GM21515 (cell line): ENCODE results near the gene ATRN.
A peak's percentile ranks its signal among the peaks of the same experiment; 100 is the strongest.
"Not testable (repeated sequence)": the region's sequence is repeated elsewhere in the genome, so short reads cannot be mapped to it uniquely, and the experiment has no call there.

Experiments
- ATAC-seq: cut with Tn5 transposase; IDR thresholded peaks from one replicate; pipeline ENCODE4 v1.9.1; 2021; ENCODE audit not compliant: unreplicated experiment

The ATRN gene

DNA sequence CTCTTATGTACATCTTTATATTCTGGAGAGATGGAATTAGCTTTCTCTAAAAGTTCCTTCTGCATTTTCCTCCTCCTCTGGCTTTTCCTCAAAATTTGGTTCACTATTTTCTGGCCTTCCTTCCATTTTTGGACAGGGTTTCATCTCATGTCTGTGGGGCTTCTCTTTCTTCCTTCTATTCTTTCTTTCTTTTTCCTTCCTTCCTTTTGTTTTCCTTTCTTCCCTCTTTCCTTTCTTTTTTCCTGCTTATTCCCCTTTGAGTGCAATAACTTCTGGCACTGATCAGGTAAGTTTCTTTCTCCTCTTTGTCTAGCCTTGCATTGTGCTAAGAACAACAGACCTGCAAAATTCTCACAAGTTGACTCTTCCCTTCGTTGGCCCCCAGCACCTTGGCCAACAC is 5.5 kb upstream of the ATRN start:
- ATAC-seq: no peak

DNA sequence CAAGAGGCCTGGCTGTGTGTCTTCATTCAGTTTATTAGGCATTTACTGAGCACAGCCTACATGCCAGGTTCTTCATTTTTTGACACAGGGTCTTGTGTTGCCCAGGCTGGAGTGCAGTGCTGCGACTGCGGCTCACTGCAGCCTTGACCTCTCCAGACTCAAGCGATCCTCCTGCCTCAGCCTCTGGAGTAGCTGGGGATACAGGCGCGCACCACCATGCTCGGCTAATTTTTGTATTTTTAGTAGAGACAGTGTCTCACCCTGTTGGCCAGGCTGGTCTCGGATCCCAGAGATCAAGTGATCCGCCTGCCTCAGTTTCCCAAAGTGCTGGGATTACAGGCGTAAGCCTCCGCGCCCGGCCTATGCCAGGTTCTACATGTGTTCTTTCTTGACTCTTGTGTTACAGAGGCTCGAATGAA is 601 bp upstream of the ATRN start:
- ATAC-seq: no peak

DNA sequence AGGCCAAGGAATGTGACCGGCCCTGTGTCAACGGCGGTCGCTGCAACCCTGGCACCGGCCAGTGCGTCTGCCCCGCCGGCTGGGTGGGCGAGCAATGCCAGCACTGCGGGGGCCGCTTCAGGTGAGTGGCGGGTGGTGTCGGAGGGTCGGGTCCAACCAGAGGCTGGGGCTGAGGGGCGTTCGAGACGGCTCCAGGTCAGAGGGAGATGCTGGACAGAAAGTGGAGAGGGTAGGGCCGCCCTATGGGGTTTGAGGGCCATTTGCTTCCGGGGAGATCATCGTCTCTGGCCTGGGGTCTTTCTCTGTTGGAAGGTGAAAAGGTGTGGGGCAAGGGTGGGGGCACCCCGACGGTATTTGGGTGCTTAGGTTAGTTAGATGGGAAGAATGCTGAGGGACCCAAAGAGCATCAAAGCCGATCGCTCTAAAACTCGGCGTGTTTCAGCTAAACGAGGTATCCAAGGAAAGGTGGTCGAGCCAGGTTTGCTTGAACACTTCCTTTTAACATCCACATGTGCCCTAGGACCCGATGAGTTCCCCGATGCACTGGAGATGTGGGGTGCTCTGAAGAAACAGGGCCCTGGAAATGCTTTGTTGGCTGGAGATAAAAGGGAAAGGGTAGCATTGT is 691 bp downstream of the ATRN start:
- peak; percentile 26 for ATAC-seq

DNA sequence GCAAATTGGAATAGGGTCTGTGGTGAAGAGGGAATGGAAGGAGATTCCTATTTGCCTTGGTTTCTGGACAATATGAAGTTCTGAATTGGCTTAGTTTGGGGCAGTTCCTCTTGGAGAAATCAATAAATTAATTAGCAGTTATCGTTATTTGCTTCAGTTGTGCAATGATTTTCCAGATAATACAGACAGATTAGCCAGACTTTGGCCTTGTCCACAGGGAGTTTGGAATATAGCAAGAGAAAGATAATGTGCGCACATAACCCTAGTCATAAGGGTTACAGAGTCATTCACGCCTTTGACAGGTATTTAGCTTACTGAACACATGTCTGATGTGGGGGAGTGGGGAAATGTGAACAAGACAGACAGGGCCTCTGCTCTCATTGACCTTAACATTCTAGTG is 1.3 kb downstream of the ATRN start:
- ATAC-seq: no peak

DNA sequence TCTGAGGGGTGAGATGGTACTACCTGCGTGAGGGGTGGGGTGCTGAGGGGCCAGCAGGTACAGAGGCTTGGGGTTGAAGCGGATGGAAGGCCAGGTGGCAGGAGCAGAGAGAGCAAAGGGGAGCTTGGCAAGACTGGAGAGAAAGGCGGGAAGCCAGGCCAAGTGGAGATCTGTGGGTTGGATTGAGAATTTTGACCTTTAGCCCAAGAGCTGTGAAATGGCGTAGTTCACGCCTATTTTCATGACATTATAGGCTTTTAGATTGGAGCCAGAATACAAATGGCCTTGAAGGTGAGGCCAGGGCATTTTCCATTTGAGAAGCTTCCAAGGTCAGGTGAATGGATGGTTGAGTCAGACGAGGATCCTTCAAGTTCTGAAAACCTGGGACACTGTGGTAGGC is 2.5 kb downstream of the ATRN start:
- ATAC-seq: no peak

DNA sequence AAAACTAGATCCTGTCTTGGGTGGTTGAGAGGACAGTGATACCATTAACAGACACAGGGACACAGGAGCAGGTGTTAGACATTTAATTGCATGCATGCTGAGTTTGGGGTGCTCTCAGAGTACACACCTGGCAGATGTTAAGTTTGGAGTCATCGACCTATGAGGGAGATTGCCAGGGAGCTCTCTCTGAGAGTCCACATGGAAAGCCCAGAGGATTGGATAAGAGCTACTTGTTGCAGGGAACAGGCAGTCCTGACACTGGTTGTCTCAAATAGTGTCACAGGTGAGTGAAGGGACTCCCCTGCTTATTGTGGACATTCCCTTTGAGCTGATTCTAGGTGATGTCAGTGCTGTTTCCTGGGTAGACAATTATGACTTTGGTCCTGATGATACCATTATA is 3.1 kb downstream of the ATRN start:
- no peak for ATAC-seq

DNA sequence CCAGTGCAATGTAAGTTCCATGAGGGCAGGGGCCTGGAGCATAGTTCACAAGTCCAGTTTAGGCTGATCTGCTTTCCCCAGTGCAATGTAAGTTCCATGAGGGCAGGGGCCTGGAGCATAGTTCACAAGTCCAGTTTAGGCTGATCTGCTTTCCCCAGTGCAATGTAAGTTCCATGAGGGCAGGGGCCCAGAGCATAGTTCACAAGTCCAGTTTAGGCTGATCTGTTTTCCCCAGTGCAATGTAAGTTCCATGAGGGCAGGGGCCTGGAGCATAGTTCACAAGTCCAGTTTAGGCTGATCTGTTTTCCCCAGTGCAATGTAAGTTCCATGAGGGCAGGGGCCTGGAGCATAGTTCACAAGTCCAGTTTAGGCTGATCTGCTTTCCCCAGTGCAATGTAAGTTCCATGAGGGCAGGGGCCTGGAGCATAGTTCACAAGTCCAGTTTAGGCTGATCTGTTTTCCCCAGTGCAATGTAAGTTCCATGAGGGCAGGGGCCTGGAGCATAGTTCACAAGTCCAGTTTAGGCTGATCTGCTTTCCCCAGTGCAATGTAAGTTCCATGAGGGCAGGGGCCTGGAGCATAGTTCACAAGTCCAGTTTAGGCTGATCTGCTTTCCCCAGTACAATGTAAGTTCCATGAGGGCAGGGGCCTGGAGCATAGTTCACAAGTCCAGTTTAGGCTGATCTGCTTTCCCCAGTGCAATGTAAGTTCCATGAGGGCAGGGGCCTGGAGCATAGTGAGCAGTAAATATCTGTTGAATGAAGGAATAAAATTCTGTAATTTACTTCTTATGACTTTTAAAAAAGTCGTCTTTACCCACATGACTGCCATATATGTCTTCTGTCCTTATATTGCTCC is 6.4 kb downstream of the ATRN start:
- ATAC-seq: not testable (repeated sequence)

DNA sequence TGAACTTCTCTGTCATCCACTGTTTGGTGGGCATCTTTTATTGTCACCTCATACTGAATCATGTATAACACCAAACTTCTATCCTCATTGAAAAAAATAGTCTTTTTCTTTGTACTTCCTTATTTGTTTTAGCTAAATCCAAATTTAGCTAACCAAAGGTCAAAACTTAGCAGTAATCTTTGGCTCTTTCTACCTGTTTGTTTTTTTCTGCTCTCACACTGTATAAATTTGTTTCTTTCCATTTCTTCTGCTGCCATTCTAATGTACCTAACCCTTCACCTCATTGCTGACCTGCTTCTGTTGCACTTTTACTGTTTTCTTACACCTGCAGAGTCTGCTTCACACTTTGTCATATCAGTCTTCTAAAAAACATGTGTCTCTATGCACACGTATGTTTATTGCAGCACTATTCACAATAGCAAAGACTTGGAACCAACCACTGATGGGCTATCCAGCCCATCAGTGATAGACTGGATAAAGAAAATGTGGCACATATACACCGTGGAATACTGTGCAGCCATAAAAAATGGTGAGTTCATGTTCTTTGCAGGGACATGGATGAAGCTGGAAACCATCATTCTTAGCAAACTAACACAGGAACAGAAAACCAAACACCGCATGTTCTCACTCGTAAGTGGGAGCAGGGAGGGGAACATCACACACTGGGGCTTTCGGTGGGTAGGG is 7.2 kb downstream of the ATRN start:
- ATAC-seq: no peak

DNA sequence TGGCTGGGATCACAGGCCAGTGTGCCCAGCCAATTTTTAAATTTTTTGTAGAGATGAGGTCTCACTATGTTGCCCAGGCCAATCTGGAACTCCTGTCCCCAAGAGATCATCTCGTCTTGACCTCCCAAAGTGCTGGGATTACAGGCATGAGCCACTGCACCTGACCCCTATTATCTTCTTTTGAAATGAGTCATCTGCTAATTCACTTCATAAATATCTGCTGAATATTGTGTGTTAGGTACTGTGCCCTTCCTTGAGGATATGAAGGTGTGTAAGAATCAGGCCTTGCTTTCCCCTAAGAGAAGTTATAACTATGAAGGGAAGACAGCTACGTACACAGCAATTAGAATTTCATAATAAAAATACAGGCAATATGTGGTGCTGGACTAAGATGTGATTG is 8.2 kb downstream of the ATRN start:
- no peak for ATAC-seq

DNA sequence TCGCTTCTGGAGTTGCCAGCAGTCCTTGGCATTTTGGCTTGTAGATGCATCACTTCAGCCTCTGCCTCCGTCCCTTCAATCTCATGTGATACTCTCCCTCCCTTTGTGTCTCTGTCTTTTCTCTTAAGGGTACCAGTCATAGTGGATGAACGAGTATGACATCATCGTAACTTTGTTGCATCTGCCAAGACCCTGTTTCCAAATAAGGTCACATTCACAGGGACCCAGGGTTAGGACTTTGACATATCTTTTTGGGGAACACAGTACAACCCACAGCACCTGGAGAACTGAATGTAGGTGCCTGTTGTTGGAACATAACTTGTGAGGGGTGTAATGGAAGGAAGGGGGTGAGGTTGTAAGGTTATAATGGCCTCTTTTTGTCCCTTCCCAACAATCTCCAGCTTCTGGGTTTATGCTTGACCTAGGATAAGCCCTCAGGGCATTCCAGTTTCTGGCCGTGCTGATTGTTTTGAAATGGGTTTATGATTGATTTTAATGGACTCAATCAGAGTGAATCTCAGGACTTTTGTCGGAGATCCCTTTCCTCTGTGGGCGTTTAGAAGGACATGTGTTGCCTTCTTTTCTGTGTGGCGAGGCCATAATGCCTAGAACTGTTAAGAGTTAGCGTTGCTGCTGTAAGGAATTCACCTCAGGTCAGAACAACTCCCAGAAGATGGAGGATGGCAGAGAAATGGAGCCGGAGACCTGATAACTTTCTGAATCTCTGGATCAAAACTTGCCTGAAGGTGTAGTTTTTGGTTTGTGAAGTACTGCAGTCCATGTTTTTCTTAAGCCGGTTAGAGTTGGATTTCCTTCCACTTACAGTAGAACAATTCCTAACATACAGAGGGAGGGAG is 9.2 kb downstream of the ATRN start:
- no peak for ATAC-seq

DNA sequence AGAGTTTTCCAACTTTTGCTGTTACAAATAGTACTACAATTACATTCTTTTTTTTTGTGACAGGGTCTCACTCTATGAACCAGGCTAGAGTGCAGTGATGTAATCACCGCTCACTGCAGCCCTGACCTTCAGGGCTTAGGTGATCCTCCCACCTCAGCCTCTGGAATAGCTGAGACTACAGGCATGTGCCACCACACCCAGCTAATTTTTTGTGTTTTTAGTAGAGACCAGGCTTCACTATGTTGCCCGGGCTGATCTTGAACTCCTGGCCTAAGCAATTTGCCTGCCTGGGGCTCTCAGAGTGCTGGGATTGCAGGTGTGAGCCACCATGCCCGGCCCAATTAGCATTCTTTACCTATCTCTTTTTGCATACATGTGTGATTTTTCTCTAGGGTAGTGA is 12.5 kb downstream of the ATRN start:
- no peak for ATAC-seq

DNA sequence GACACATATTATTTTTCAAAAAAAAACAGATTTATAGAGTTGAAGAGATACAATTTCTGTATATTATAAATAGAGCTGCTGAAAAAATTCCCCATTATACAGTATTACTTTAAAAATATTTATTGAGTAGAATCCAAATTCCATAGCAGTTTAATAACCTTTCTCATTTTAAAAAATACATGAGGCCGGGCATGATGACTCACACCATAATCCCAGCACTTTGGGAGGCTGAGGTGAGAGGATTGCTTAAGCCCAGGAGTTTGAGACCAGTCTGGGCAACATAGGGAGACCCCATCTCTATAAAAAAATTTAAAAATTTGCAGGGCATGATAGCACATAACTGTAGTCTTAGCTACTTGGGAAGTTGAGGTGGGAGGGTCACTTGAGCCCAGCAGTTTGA is 13.0 kb downstream of the ATRN start:
- no peak for ATAC-seq

DNA sequence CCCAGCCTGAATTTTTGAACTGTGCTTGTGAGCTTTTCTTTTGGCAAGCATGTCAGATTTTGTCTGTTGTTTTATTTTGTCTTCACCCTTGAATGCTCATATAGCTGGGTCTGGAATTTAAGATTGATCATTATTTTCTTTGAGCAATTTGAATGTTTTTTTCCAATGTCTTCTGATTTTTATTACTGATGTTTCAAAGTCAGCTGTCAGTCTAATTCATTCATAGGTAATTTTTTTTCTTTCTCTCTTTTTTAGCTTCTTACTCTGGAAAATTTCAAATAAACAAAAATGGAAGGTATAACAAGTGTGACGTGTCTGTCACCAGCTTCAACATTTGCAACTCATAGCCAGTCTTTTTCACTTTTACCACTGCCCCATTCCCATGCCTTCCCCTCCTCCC is 15.1 kb downstream of the ATRN start:
- no peak for ATAC-seq

DNA sequence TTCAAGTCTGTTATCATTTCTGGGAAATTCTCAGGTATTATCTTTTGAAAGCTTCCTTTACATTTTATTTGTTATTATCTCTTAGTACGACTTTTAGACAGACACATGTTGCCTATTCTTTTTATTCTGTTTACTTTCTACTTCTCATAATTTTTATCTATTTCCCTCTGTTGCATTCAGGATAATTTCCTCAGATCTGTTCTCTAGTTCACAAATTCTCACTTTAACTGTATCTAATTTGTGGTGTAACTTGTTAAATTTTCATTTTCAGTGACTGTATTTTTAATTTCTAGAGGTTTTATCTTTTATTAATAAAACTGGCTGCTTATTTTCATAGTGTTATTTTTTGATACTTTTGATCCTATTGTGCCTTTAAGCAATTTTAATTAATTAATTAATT is 16.0 kb downstream of the ATRN start:
- no peak for ATAC-seq

DNA sequence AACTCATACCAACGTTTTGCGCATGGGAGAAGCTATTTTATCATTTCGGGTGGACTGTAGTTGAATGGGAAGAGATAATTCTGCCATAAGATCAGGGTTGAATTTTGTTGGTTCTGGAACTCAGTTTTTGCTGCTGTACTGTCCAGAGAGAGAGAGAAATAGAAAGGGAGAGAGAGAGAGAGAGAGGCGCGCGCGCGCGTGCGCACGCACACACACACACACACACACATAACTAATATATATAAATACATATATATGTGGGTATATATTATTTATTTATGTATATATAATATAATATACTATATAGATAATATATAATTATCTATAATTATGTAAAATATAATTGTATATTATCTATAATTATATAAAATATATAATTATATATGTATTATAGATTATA is 21.9 kb downstream of the ATRN start:
- ATAC-seq: no peak

DNA sequence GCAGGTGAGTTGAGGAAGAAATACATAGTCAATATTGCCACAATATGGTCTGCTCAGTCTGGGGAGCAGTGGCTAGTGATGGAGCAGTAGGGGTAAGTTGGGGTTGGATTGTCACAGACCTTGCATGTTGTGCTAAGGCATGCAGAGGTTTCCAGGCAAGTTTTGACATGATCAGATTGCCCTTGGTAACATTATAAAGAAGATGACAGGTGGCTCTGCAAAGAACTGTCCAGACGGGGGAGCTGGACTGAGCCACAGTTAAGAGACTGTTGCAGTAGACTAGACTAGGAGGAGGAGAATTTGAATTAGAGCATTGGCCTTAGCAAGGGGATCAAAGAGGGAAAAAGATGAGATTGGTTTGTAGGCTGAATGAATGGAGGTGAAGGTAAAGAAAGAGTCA is 23.4 kb downstream of the ATRN start:
- no peak for ATAC-seq

DNA sequence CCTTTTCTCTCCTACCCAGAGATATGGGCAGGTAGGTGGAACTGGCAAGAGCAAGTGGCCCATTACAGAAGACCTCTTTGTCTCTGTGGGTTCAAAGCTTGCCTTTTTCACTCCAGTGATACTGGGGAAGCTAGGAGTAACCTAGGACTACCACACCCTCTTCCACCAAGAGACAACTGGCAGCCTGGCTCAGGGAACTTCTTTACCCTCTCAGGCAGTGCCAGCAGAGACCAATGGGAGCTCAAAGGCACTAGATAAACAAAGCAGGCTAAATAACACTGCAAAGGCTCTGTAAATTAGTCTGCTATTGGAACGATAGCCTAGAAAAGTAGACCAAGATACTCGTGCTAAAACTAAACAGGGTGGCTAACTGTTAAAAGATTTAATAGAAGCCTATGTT is 32.1 kb downstream of the ATRN start:
- ATAC-seq: no peak

DNA sequence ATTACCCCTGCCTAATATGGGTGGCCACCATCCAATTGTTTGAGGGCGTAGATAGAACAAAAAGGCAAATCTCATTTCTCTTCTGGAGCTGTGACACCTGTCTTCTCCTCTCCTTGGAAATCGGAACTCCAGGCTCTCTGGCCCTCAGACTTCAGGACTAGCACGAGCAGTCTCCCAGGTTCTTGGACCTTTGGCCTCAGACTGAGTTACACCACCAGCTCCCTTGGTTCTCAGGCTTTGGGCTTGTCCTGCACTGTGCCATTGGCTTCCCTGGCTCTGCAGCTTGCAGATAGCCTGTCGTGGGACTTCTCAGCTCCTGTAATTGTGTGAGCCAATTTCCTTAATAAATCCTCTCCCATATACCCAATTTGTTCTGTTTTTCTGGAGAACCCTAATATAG is 34.3 kb downstream of the ATRN start:
- ATAC-seq: no peak

DNA sequence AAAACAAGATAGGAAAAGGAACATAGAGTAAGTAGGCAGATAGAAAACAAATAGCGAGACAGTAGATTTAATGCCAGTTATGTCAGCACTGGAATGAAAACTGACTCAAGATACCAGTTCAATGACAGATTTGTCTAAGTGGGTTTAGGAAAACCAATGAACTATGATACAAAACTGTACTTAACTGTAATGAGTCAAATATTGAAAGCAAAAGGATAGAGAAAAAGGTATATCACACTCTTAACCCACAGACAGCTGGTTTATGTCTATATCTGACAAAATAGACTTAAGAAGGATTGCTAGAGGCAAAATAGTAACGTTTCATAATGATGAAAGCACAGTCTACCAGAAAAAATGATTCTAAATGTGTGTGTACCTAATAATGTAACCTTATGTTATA is 38.2 kb downstream of the ATRN start:
- no peak for ATAC-seq

DNA sequence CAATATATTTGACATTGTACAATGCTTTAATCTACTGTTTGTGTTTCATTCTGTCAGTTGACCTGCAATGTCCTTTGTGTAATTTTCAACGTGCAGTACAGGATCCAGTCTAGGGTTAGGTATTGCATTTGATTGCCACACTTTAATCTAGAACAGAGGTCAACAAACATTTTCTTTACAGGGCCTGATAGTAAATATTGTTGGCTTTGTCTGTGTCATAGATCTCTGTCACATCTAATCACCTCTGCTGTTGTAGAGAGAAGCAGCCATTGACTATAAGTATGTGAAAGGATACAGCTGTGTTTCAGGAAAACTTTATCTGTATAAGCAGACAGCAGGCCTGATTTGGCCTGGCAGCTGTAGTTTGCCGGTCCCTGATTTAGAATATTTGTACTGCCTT is 39.3 kb downstream of the ATRN start:
- ATAC-seq: no peak

DNA sequence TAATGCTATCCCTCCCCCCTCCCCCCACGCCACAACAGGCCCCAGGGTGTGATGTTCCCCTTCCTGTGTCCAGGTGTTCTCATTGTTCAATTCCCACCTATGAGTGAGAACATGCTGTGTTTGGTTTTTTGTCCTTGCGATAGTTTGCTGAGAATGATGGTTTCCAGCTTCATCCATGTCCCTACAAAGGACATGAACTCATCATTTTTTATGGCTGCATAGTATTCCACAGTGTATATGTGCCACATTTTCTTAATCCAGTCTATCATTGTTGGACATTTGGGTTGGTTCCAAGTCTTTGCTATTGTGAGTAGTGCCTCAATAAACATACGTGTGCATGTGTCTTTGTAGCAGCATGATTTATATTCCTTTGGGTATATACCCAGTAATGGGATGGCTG is 41.4 kb downstream of the ATRN start:
- not testable (repeated sequence) for ATAC-seq
